IMR-90 (cell line): ENCODE data around the gene CLIC4.

Experiments used
- CTCF ChIP-seq: conservative IDR thresholded peaks from 2 replicates; pipeline ENCODE4 v1.5.1; 2012; ENCODE audit warnings: mild to moderate bottlenecking, low read depth, low read length, improper control_type of control experiment
- MAFK ChIP-seq: IDR thresholded peaks from 2 replicates; pipeline ENCODE4 v1.6.1; 2012; ENCODE audit warnings: low read depth, low read length, improper control_type of control experiment
- MAZ ChIP-seq: IDR thresholded peaks from 2 replicates; pipeline ENCODE4 v1.6.1; 2012; ENCODE audit warnings: low read depth, mild to moderate bottlenecking, low read length, improper control_type of control experiment, moderate library complexity, borderline replicate concordance
- MXI1 ChIP-seq: IDR thresholded peaks from 2 replicates; pipeline ENCODE4 v1.6.1; 2012; ENCODE audit warnings: low read depth, mild to moderate bottlenecking, low read length, moderate library complexity, borderline replicate concordance
- NFE2L2 ChIP-seq: fragments of 150-350 bp; IDR thresholded peaks from 2 replicates; pipeline ENCODE4 v1.6.1; 2016; ENCODE audit warnings: low read depth, mild to moderate bottlenecking, low read length
- POLR2A ChIP-seq: IDR thresholded peaks from 2 replicates; pipeline ENCODE4 v1.6.1; 2012; ENCODE audit warnings: mild to moderate bottlenecking, low read depth, low read length
- RCOR1 ChIP-seq: IDR thresholded peaks from 2 replicates; pipeline ENCODE4 v1.6.1; 2012; ENCODE audit warnings: mild to moderate bottlenecking, low read length, improper control_type of control experiment; ENCODE audit not compliant: insufficient replicate concordance
- RFX5 ChIP-seq: IDR thresholded peaks from 2 replicates; pipeline ENCODE4 v1.8.0; 2012; ENCODE audit warnings: low read depth, mild to moderate bottlenecking, low read length, moderate library complexity
- SMC3 ChIP-seq: fragments of 150-350 bp; IDR thresholded peaks from 2 replicates; pipeline ENCODE4 v1.6.1; 2016; ENCODE audit warnings: low read depth, mild to moderate bottlenecking, antibody characterized with exemption, low read length, moderate library complexity
- TF ChIP-seq, protein P1 (sequence below): fragments of 150-350 bp; IDR thresholded peaks from 2 replicates; pipeline ENCODE4 v1.6.1; 2016; ENCODE audit warnings: low read depth, mild to moderate bottlenecking, low read length, moderate library complexity, borderline replicate concordance
- TF ChIP-seq, protein P2 (sequence below): fragments of 150-350 bp; IDR thresholded peaks from 2 replicates; pipeline ENCODE4 v1.6.1; 2017; ENCODE audit warnings: mild to moderate bottlenecking, antibody characterized with exemption, low read length, low read depth

GRCh38 chr1:24888971-24889676 lies 143.9 kb downstream of the CLIC4 start:
- TF ChIP-seq MXI1 (no peak), CTCF (no peak), SMC3 (no peak), NFE2L2 (no peak), POLR2A (no peak), MAFK (no peak), MAZ (no peak), RFX5 (no peak), RCOR1 (no peak)
- TF ChIP-seq, protein P1, sequence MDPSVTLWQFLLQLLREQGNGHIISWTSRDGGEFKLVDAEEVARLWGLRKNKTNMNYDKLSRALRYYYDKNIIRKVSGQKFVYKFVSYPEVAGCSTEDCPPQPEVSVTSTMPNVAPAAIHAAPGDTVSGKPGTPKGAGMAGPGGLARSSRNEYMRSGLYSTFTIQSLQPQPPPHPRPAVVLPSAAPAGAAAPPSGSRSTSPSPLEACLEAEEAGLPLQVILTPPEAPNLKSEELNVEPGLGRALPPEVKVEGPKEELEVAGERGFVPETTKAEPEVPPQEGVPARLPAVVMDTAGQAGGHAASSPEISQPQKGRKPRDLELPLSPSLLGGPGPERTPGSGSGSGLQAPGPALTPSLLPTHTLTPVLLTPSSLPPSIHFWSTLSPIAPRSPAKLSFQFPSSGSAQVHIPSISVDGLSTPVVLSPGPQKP: no peak
- TF ChIP-seq, protein P2, sequence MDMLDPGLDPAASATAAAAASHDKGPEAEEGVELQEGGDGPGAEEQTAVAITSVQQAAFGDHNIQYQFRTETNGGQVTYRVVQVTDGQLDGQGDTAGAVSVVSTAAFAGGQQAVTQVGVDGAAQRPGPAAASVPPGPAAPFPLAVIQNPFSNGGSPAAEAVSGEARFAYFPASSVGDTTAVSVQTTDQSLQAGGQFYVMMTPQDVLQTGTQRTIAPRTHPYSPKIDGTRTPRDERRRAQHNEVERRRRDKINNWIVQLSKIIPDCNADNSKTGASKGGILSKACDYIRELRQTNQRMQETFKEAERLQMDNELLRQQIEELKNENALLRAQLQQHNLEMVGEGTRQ: no peak
